B cell (primary cell): ENCODE results near the gene DDX25.

Experiments used
- EZH2 ChIP-seq: IDR thresholded peaks from 2 replicates; pipeline ENCODE4 v1.6.1; 2012; ENCODE audit warnings: borderline replicate concordance, low read depth, mild to moderate bottlenecking, moderate library complexity, low read length; ENCODE audit not compliant: insufficient read depth, poor library complexity, severe bottlenecking
- TF ChIP-seq, protein P1 (sequence below): fragments of 200-600 bp; IDR thresholded peaks from one replicate; pipeline ENCODE4 v1.8.0; 2022; ENCODE audit warnings: antibody characterized with exemption, mild to moderate bottlenecking

DNA sequence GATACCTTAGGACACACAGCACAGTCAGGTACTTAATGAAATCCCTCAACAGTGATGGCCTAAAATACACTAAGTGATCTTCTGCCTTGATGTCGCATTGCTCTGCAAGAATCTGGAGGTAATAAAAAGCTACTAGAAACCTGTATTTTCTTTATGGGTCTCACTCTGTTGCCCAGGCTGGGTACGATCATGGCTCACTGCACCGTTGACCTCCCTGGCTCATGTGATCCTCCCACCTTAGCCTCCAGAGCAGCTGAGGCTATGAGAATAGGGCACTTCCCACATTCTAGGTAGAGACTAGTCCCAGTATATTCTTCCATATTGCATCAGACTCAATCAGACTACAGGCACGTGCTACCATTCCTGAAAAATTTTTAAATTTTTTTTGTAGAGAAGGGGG is 63.2 kb downstream of the DDX25 start:
- TF ChIP-seq, protein P1, sequence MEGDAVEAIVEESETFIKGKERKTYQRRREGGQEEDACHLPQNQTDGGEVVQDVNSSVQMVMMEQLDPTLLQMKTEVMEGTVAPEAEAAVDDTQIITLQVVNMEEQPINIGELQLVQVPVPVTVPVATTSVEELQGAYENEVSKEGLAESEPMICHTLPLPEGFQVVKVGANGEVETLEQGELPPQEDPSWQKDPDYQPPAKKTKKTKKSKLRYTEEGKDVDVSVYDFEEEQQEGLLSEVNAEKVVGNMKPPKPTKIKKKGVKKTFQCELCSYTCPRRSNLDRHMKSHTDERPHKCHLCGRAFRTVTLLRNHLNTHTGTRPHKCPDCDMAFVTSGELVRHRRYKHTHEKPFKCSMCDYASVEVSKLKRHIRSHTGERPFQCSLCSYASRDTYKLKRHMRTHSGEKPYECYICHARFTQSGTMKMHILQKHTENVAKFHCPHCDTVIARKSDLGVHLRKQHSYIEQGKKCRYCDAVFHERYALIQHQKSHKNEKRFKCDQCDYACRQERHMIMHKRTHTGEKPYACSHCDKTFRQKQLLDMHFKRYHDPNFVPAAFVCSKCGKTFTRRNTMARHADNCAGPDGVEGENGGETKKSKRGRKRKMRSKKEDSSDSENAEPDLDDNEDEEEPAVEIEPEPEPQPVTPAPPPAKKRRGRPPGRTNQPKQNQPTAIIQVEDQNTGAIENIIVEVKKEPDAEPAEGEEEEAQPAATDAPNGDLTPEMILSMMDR: no peak
- no peak for TF ChIP-seq EZH2
